GM23248 (cell line): ENCODE results near the gene RASGRF1. TPM values are rescaled to one million over a fixed set of nuclear protein-coding genes. Genes with fewer than 3 reads are reported as not detected.

Source experiments
- DNase-seq: peaks from one replicate; pipeline ENCODE4 v3.0.0-alpha.2; 2015
- H2AFZ ChIP-seq: fragments of 200-600 bp; sonication (generic); 2 replicates; pipeline ENCODE4 v1.6.1; 2016; ENCODE audit warnings: antibody characterized with exemption
- H3F3A ChIP-seq: fragments of 200-600 bp; sonication (generic); 2 replicates; pipeline ENCODE4 v1.6.1; 2016; ENCODE audit warnings: mild to moderate bottlenecking, antibody characterized with exemption, mixed run types; ENCODE audit not compliant: insufficient read depth
- H3K27ac ChIP-seq: fragments of 200-600 bp; sonication (generic); 2 replicates; pipeline ENCODE4 v1.5.1; 2016; ENCODE audit warnings: mild to moderate bottlenecking
- H3K27me3 ChIP-seq: fragments of 200-600 bp; sonication (generic); replicated peaks from 2 replicates; pipeline ENCODE4 v1.6.1; 2016; ENCODE audit warnings: mild to moderate bottlenecking; ENCODE audit not compliant: insufficient read depth
- H3K36me3 ChIP-seq: fragments of 200-600 bp; sonication (generic); 2 replicates; pipeline ENCODE4 v1.6.1; 2016; ENCODE audit warnings: low read depth, mild to moderate bottlenecking
- H3K4me1 ChIP-seq: fragments of 200-600 bp; sonication (generic); 2 replicates; pipeline ENCODE4 v1.6.1; 2016; ENCODE audit warnings: mild to moderate bottlenecking; ENCODE audit not compliant: insufficient read depth
- H3K4me2 ChIP-seq: fragments of 200-600 bp; sonication (generic); one replicate; pipeline ENCODE4 v1.6.1; 2016; ENCODE audit warnings: mild to moderate bottlenecking; ENCODE audit not compliant: unreplicated experiment
- H3K4me3 ChIP-seq: fragments of 200-600 bp; sonication (generic); 2 replicates; pipeline ENCODE4 v1.5.1; 2016; ENCODE audit warnings: mild to moderate bottlenecking
- H3K79me2 ChIP-seq: fragments of 200-600 bp; sonication (generic); 2 replicates; pipeline ENCODE4 v1.6.1; 2016; ENCODE audit warnings: mild to moderate bottlenecking; ENCODE audit not compliant: insufficient read depth
- H3K9ac ChIP-seq: fragments of 200-600 bp; sonication (generic); 2 replicates; pipeline ENCODE4 v1.6.1; 2016; ENCODE audit warnings: mild to moderate bottlenecking
- H3K9me2 ChIP-seq: fragments of 200-600 bp; sonication (generic); 2 replicates; pipeline ENCODE4 v1.6.1; 2016; ENCODE audit warnings: mixed run types, mild to moderate bottlenecking, moderate library complexity; ENCODE audit not compliant: insufficient read depth
- H3K9me3 ChIP-seq: fragments of 200-600 bp; sonication (generic); one replicate; pipeline ENCODE4 v1.6.1; 2017; ENCODE audit warnings: low read depth
- H4K20me1 ChIP-seq: fragments of 200-600 bp; sonication (generic); 2 replicates; pipeline ENCODE4 v1.6.0; 2016; ENCODE audit not compliant: insufficient read depth
- EZH2 ChIP-seq: fragments of 200-600 bp; sonication (generic); IDR thresholded peaks from 2 replicates; pipeline ENCODE4 v1.6.1; 2018; ENCODE audit warnings: antibody characterized with exemption, mild to moderate bottlenecking; ENCODE audit not compliant: insufficient read depth, poor library complexity, severe bottlenecking
- EZH2phosphoT487 ChIP-seq: fragments of 200-600 bp; sonication (generic); IDR thresholded peaks from 2 replicates; pipeline ENCODE4 v1.6.1; 2018; ENCODE audit warnings: antibody characterized with exemption, moderate library complexity, mild to moderate bottlenecking, low read depth; ENCODE audit not compliant: insufficient read depth
- WGBS, 2 experiments: methylation state at CpG; one replicate each; pipeline ENCODE4 v1.1.6; 2015 to 2017; ENCODE audit warnings: low lambda C conversion rate in 2 of 2, low coverage in 1 of 2; ENCODE audit errors: missing lambda C conversion rate in 2 of 2; 5-methylcytosine and 5-hydroxymethylcytosine counted together
- in situ Hi-C: fragments of 300-500 bp; cut with MboI; formaldehyde crosslinking; loops from 2 replicates; pipeline ENCODE4 v1.15.0; 2020
- polyA plus RNA-seq: library from polyadenylated mRNA; unstranded; fragments of >200 nt; fragmentation: Nextera tagmentation; extraction: Ambion mirVana; gene quantifications from 2 replicates; pipeline ENCODE4 v1.2.1, GENCODE V29; 2016
- total RNA-seq: library from RNA; depleted of rRNA; stranded (reverse); fragments of >200 nt; shearing (Covaris generic); gene quantifications from 2 replicates; pipeline ENCODE4 v1.2.3, GENCODE V29; 2014

The RASGRF1 gene
- total and polyA plus RNA-seq, 2 experiments from 2014 or later: not detected

GRCh38 chr15:78946493-78946892 is 144.1 kb downstream of the RASGRF1 start:
- Histone ChIP-seq H3K4me3 (no peak overlapping the region), H3K36me3 (no peaks in the 10 kb centered on the region), H3K79me2 (no peaks in the 10 kb centered on the region), H3K4me2 (no peak overlapping the region), H3K9me3 (no peaks in the 10 kb centered on the region), H3F3A (no peaks in the 10 kb centered on the region), H2AFZ (no peak overlapping the region), H3K27ac (no peak overlapping the region), H3K9ac (no peak overlapping the region), H3K4me1 (no peaks in the 10 kb centered on the region), H3K27me3 (peaks cover 38% of the 10 kb centered on the region; the same call in 1 of the 2 replicates), H4K20me1 (no peaks in the 10 kb centered on the region), H3K9me2 (no peaks in the 10 kb centered on the region)
- no peak for DNase-seq
- in situ Hi-C loops: no loop called here
- TF ChIP-seq EZH2phosphoT487 (no peak), EZH2 (no peak)
- 88 to 92% methylated on average over 5 of the region's 5 CpGs for WGBS, 2 experiments

GRCh38 chr15:78944669-78945407 is 145.7 kb downstream of the RASGRF1 start, which contains the start of gene CTSH:
CTSH (minus strand) TSS chr15:78945046; CDS start chr15:78944981, 65 bp downstream.
- Histone ChIP-seq H3F3A (no peaks in the 10 kb centered on the region), H3K9me2 (no peaks in the 10 kb centered on the region), H3K27ac (no peak within 1 kb of the TSS), H2AFZ (peak within 1 kb of the TSS; percentile 71), H3K4me3 (peak within 1 kb of the TSS; percentile 54), H3K4me2 (peak within 1 kb of the TSS; percentile 58), H3K27me3 (peaks cover 38% of the 10 kb centered on the region; the same call in 1 of the 2 replicates), H4K20me1 (no peaks in the 10 kb centered on the region), H3K4me1 (no peaks in the 10 kb centered on the region), H3K9ac (no peak within 1 kb of the TSS), H3K9me3 (no peaks in the 10 kb centered on the region), H3K79me2 (no peaks in the 10 kb centered on the region), H3K36me3 (no peaks in the 10 kb centered on the region)
- peak; percentile 52 for DNase-seq
- WGBS, 2 experiments: 4% methylated on average over 24 to 57 of the region's 71 CpGs
- TF ChIP-seq EZH2: no peak
- no peak for TF ChIP-seq EZH2phosphoT487
- in situ Hi-C loops: no loop called here

GRCh38 chr15:78944202-78944625 is 146.4 kb downstream of the RASGRF1 start:
- Histone ChIP-seq H3K4me2 (no peak overlapping the region), H2AFZ (no peak overlapping the region), H3K79me2 (no peaks in the 10 kb centered on the region), H3K9me3 (no peaks in the 10 kb centered on the region), H3K4me3 (no peak overlapping the region; the same call in 1 of the 2 replicates), H4K20me1 (no peaks in the 10 kb centered on the region), H3K27ac (no peak overlapping the region), H3K4me1 (no peaks in the 10 kb centered on the region), H3K27me3 (peaks cover 38% of the 10 kb centered on the region; the same call in 1 of the 2 replicates), H3F3A (no peaks in the 10 kb centered on the region), H3K9me2 (no peaks in the 10 kb centered on the region), H3K36me3 (no peaks in the 10 kb centered on the region), H3K9ac (no peak overlapping the region)
- WGBS, 2 experiments: 41 to 53% methylated on average over 10 of the region's 12 CpGs
- no peak for DNase-seq
- in situ Hi-C loops: no loop called here
- no peak for TF ChIP-seq EZH2
- no peak for TF ChIP-seq EZH2phosphoT487

- Histone ChIP-seq H3K9ac (no peak overlapping the region), H3F3A (no peaks in the 10 kb centered on the region), H3K27ac (no peak overlapping the region), H3K79me2 (no peaks in the 10 kb centered on the region), H3K4me3 (no peak overlapping the region), H3K9me3 (no peaks in the 10 kb centered on the region), H4K20me1 (no peaks in the 10 kb centered on the region), H2AFZ (no peak overlapping the region), H3K9me2 (no peaks in the 10 kb centered on the region), H3K4me1 (no peaks in the 10 kb centered on the region), H3K4me2 (no peak overlapping the region), H3K36me3 (no peaks in the 10 kb centered on the region), H3K27me3 (peaks cover 38% of the 10 kb centered on the region; the same call in 1 of the 2 replicates)
- TF ChIP-seq EZH2phosphoT487: no peak
- TF ChIP-seq EZH2: no peak
- in situ Hi-C loops: no loop called here
- no peak for DNase-seq
- 64 to 77% methylated on average over 7 of the region's 7 CpGs for WGBS, 2 experiments
Observed at GRCh38 chr15:78943692-78944091, 146.9 kb downstream of the RASGRF1 start.
